Activated naive CD4-positive, alpha-beta T cell treated with anti-CD3 and anti-CD28 coated beads, Interleukin-2, amount 50 U/mL, for 72 hours (primary cell): ENCODE results near the gene STXBP5. TPM values are rescaled to one million over a fixed set of nuclear protein-coding genes. Genes with fewer than 3 reads are reported as not detected.

Experiments used
- ATAC-seq, 2 donors: fragments of 150-1000 bp; cut with Tn5 transposase; 2 replicates each; pipeline ENCODE4 v1.10.0; 2021; ENCODE audit warnings: mild to moderate bottlenecking in 2 of 2, moderate library complexity in 2 of 2
- DNase-seq, 2 donors: peaks; one replicate each; pipeline ENCODE4 v3.0.0; 2021 to 2022; ENCODE audit warnings: low spot score in 2 of 2
- H3K27ac Mint-ChIP-seq, 2 donors: one replicate each; pipeline ENCODE4 v1.8.0; 2022; ENCODE audit warnings: mild to moderate bottlenecking in 2 of 2, mixed read lengths in 2 of 2
- H3K36me3 Mint-ChIP-seq, 2 donors: one replicate each; pipeline ENCODE4 v1.8.0; 2022; ENCODE audit warnings: mixed read lengths in 2 of 2
- H3K9me3 Mint-ChIP-seq, 2 donors: one replicate each; pipeline ENCODE4 v1.8.0; 2022; ENCODE audit warnings: mixed read lengths in 2 of 2
- total RNA-seq, 2 donors: library from RNA; stranded (reverse); gene quantifications; one replicate each; pipeline ENCODE4 v1.2.3, GENCODE V29; 2022

Gene STXBP5
- total RNA-seq: 10 to 100 TPM in 1 of 2 donors, 1 to 10 TPM in 1; 5.7 to 17.7 TPM

- Mint-ChIP-seq H3K36me3 (peaks cover 12 to 20% of the 10 kb centered on the region in 2 donors), H3K9me3 (no peaks in the 10 kb centered on the region), H3K27ac (peak within 1 kb of the TSS; percentile 94 to 99)
- DNase-seq (peak; percentile 37 to 75), ATAC-seq (peak; percentile 7 to 26)
These were observed at the start of gene STXBP5 for GRCh38 chr6:147204060-147204785. Gene STXBP5, plus strand, starts transcription at chr6:147204417. Its CDS starts 116 bp downstream, at chr6:147204533.

- Mint-ChIP-seq H3K9me3 (no peaks in the 10 kb centered on the region), H3K27ac (no peak overlapping the region), H3K36me3 (peaks cover 0 to 6% of the 10 kb centered on the region in 2 donors)
- no peak for ATAC-seq
- DNase-seq: no peak
These were observed 49.8 kb upstream of the STXBP5 start for GRCh38 chr6:147154454-147154853.

GRCh38 chr6:147156218-147156617 is 48.0 kb upstream of the STXBP5 start:
- Mint-ChIP-seq H3K27ac (peak overlapping the region in 1 of 2 donors; percentile 27), H3K9me3 (no peaks in the 10 kb centered on the region), H3K36me3 (peaks cover 0 to 6% of the 10 kb centered on the region in 2 donors)
- ATAC-seq (no peak), DNase-seq (no peak)

GRCh38 chr6:147156799-147157382 is 47.3 kb upstream of the STXBP5 start:
- H3K27ac Mint-ChIP-seq: no peak overlapping the region
- peaks cover 0 to 6% of the 10 kb centered on the region in 2 donors for H3K36me3 Mint-ChIP-seq
- DNase-seq: no peak
- no peak for ATAC-seq
- no peaks in the 10 kb centered on the region for H3K9me3 Mint-ChIP-seq

GRCh38 chr6:147157930-147158329 is 46.3 kb upstream of the STXBP5 start:
- DNase-seq (no peak), ATAC-seq (no peak)
- Mint-ChIP-seq H3K27ac (no peak overlapping the region), H3K36me3 (peaks cover 0 to under 1% of the 10 kb centered on the region in 2 donors), H3K9me3 (no peaks in the 10 kb centered on the region)

GRCh38 chr6:147158881-147159280 is 45.3 kb upstream of the STXBP5 start:
- Mint-ChIP-seq H3K27ac (no peak overlapping the region), H3K9me3 (peaks cover 0 to 4% of the 10 kb centered on the region in 2 donors), H3K36me3 (no peaks in the 10 kb centered on the region)
- DNase-seq: no peak
- no peak for ATAC-seq

GRCh38 chr6:147159536-147160374 is 44.5 kb upstream of the STXBP5 start:
- no peak overlapping the region for H3K27ac Mint-ChIP-seq
- DNase-seq: no peak
- ATAC-seq: no peak
- peaks cover 0 to 7% of the 10 kb centered on the region in 2 donors for H3K9me3 Mint-ChIP-seq
- H3K36me3 Mint-ChIP-seq: no peaks in the 10 kb centered on the region

GRCh38 chr6:147160593-147160992 is 43.6 kb upstream of the STXBP5 start:
- DNase-seq (no peak), ATAC-seq (no peak)
- Mint-ChIP-seq H3K9me3 (peaks cover 0 to 10% of the 10 kb centered on the region in 2 donors), H3K36me3 (peaks cover 0 to 3% of the 10 kb centered on the region in 2 donors), H3K27ac (no peak overlapping the region)

- Mint-ChIP-seq H3K9me3 (peaks cover 0 to 12% of the 10 kb centered on the region in 2 donors), H3K27ac (no peak overlapping the region), H3K36me3 (peaks cover 0 to 5% of the 10 kb centered on the region in 2 donors)
- no peak for DNase-seq
- no peak for ATAC-seq
These were observed 42.8 kb upstream of the STXBP5 start for GRCh38 chr6:147161253-147161973.

- ATAC-seq: no peak
- no peak for DNase-seq
- Mint-ChIP-seq H3K9me3 (peaks cover 0 to 12% of the 10 kb centered on the region in 2 donors), H3K36me3 (peaks cover 0 to 5% of the 10 kb centered on the region in 2 donors), H3K27ac (no peak overlapping the region)
These were observed 42.2 kb upstream of the STXBP5 start for GRCh38 chr6:147161974-147162495.

- Mint-ChIP-seq H3K27ac (no peak overlapping the region), H3K9me3 (peaks cover 0 to 12% of the 10 kb centered on the region in 2 donors), H3K36me3 (peaks cover 0 to 5% of the 10 kb centered on the region in 2 donors)
- no peak for DNase-seq
- ATAC-seq: no peak
These were observed 39.5 kb upstream of the STXBP5 start for GRCh38 chr6:147164761-147165160.

GRCh38 chr6:147166360-147166944 is 37.8 kb upstream of the STXBP5 start:
- H3K9me3 Mint-ChIP-seq: peaks cover 0 to 12% of the 10 kb centered on the region in 2 donors
- H3K36me3 Mint-ChIP-seq: peaks cover 0 to 5% of the 10 kb centered on the region in 2 donors
- H3K27ac Mint-ChIP-seq: no peak overlapping the region
- DNase-seq: no peak
- no peak for ATAC-seq

GRCh38 chr6:147166992-147167391 is 37.2 kb upstream of the STXBP5 start:
- DNase-seq (no peak), ATAC-seq (no peak)
- H3K36me3 Mint-ChIP-seq: peaks cover 0 to 5% of the 10 kb centered on the region in 2 donors
- peaks cover 0 to 12% of the 10 kb centered on the region in 2 donors for H3K9me3 Mint-ChIP-seq
- H3K27ac Mint-ChIP-seq: no peak overlapping the region

- DNase-seq (no peak), ATAC-seq (no peak)
- Mint-ChIP-seq H3K9me3 (peaks cover 0 to 12% of the 10 kb centered on the region in 2 donors), H3K36me3 (peaks cover 0 to 5% of the 10 kb centered on the region in 2 donors), H3K27ac (no peak overlapping the region)
These were observed 36.4 kb upstream of the STXBP5 start for GRCh38 chr6:147167576-147168461.

- H3K27ac Mint-ChIP-seq: no peak overlapping the region
- H3K9me3 Mint-ChIP-seq: peaks cover 0 to 4% of the 10 kb centered on the region in 2 donors
- DNase-seq (no peak), ATAC-seq (no peak)
- peaks cover 0 to 5% of the 10 kb centered on the region in 2 donors for H3K36me3 Mint-ChIP-seq
These were observed 34.7 kb upstream of the STXBP5 start for GRCh38 chr6:147169529-147169928.
